ENCODE measurements around the gene NUBP2.

The NUBP2 gene

GRCh38 chr16:1812732-1813163, 30.0 kb downstream of the NUBP2 start:
- DNase-seq = peak; percentile 21

- DNase-seq = no peak
Measured at GRCh38 chr16:1815461-1815860, 32.7 kb downstream of the NUBP2 start.

- DNase-seq = no peak
Measured at GRCh38 chr16:1816396-1817275, 33.9 kb downstream of the NUBP2 start.

DNA sequence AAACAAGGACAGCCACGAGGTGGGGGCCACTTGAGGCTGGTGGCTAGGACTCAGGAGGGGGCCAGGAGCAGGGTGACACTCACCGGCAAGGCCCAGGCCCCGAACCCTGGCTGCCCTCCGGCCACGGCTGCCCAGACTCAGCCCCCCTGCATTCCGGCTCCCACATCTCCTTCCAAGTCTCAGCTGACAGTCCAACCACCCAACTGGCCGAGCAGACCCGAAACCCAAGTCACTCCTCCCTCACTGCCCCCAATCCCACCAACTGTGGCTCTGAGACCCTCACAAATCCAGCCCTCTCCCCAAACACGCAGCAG, 34.5 kb downstream of the NUBP2 start:
- DNase-seq = no peak

GRCh38 chr16:1817716-1818115, 35.0 kb downstream of the NUBP2 start:
- no peak for DNase-seq

GRCh38 chr16:1818204-1818872, 35.6 kb downstream of the NUBP2 start:
- DNase-seq = no peak

DNA sequence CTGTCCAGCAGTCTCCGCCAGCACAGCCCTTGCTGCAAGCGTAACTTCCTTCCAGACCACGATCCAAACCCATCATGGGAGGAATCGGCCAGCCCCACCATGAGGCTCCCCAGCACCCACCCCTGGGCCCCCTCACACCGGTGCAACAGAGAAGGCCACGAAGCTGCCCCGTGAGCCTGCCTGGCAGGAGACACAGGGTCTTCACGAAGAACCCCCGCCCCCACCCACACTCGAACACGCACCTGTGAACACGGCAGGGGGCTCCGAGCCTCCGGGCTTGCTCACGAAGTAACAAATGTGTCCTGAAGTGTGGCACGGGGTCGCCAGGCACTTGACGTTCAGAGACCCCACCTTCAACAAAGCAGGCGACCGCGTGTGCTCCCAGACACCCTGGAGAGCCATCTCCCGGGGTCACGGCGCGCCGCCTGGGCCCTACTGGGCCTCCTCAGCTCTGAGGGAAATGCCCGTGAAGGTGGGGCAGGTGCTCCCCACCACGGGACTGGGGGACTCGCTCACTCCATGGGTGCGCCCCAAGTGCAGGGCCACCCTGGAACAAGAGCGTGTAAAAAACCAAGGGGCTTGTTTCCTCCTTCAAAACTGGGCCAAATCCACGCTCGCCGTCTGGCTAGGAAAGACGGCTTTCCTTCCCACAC, 36.2 kb downstream of the NUBP2 start:
- DNase-seq = no peak

- DNase-seq = no peak
Measured at GRCh38 chr16:1819611-1820010, 36.9 kb downstream of the NUBP2 start.

DNA sequence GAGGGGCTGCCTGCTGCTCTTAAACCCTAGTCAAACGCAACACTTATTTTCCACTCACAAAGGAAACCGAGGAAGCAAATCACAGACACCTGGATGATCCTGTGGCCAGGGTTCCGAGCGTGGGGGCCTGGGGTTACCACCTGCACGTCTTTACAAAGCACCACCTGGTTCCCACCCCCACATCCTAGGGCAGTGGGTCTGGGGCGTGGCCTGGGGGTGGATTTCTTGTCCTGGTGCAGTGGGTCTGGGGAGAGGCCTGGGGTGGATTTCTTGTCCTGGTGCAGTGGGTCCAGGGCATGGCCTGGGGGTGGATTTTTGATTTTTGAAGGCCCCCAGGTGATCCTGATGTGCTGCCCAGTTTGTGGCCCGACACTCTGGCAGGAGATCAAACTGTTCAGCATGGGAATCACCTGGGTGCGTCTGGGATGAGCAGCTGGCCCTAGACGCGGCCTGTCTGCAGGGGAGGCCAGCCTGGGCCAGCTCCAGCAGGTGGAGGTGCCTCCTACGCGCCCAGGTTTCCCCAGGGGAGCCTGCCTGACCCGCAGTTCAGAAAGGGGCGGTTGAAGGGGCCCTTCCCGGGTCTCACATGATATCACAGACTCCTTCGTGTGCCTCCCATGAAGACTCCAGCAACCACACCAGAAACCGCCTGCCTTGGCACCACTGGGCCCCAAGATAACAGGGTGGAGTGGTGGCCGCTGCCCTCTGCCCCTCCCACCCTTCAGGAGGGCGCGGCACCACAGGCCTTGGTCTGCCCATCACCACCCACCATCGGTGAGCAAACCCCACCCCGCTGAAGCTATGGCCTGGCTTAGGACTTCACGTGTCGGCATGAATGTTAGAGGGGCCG, 37.6 kb downstream of the NUBP2 start:
- no peak for DNase-seq

DNA sequence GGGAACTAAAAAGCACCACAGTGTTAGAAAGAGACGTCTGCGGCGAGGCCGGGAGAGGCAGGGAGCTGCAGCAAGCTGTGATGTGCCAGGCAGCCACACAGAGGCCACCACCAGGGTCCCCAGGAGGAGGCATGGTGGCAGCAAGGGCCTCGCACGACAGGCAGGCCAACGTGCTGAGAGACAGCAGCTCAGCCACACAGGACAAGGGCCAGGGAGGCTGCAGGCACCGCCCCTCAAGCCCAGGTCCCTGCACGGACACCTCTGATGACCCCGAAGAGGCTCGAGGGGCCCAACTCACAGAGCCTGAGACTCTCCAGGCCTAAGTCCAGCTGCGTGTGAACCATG, 38.2 kb downstream of the NUBP2 start:
- DNase-seq = no peak

GRCh38 chr16:1821861-1822611, 39.3 kb downstream of the NUBP2 start:
- no peak for DNase-seq

DNA sequence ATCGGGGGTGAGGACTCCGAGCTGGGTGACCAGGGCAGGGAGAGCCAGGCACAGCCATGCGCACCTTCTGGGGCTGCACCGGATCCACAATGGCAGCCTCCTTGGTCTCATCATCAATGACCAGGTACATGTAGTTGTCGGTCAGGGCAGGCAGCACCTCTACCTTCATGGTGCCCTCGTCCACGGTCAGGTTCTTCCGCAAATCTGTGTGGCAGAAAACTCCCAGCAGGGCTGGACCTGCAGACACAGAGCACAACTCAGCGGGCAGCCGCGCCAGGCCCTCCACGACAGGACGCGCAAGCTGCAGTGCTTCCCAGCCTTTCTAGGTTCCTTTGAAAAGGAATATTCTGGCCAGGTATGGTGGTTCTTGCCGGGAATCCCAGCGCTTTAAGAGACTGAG, 40.0 kb downstream of the NUBP2 start:
- no peak for DNase-seq

DNA sequence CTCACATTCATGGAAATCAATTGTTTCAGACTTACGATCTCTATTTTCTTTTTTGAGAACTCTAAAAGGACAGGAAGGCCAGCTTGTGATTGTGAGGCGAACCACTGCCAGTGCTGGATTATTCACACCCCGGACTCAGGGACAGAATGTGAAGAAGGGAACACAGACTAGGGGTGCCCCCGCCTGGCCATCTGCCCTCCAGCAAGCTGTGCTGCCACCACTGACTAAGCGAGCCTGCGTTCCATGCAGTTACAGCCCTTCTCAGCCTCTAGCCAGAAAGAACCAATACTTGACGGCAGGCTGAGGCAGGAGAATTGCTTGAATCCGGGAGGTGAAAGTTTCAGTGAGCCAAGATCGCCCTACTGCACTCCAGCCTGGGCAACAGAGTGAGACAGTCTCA, 41.1 kb downstream of the NUBP2 start:
- DNase-seq = peak; percentile 22

- DNase-seq = peak; percentile 2
Measured at GRCh38 chr16:1825381-1825863, 42.7 kb downstream of the NUBP2 start.

DNA sequence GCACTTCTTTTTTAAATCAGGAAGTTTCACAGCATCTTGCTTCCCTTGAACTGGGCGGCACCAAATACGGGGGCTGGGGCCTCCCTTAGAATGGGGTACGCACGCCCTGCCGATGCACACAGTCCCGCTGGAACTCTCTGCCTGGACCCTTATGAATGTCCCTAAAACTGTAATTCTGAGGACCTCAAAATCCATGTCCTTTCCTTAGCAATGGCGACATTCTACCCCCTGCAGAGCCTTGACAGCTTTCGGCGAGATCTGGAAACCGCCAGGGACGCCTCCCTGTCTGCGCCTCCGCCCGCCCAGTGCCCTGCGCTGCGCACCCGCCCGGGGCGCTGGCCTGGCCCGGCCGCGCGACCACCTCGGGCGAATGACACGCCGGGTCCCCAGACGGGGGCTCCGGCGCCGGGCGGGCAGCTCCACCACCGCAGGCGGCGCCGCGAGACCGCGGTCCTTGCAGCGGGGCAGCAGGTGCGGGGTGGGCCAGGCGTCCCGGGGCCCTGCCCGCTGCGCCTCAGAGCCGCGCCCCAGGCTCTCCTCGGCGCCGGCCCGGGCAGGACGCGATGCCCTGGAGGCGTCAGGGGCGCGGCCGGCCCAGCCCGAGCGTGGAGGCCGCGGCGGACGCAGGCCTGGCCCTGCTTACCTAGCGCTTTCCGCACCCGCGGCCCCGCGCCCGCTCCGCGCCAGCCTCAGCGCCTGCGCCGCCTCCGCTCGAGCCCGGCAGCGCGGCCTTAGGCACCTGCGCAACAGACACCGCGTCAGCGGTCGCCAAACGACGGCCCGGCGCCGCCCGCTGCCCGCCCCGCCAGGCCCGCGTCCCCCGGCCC, 43.3 kb downstream of the NUBP2 start:
- peak; percentile 31 for DNase-seq

DNA sequence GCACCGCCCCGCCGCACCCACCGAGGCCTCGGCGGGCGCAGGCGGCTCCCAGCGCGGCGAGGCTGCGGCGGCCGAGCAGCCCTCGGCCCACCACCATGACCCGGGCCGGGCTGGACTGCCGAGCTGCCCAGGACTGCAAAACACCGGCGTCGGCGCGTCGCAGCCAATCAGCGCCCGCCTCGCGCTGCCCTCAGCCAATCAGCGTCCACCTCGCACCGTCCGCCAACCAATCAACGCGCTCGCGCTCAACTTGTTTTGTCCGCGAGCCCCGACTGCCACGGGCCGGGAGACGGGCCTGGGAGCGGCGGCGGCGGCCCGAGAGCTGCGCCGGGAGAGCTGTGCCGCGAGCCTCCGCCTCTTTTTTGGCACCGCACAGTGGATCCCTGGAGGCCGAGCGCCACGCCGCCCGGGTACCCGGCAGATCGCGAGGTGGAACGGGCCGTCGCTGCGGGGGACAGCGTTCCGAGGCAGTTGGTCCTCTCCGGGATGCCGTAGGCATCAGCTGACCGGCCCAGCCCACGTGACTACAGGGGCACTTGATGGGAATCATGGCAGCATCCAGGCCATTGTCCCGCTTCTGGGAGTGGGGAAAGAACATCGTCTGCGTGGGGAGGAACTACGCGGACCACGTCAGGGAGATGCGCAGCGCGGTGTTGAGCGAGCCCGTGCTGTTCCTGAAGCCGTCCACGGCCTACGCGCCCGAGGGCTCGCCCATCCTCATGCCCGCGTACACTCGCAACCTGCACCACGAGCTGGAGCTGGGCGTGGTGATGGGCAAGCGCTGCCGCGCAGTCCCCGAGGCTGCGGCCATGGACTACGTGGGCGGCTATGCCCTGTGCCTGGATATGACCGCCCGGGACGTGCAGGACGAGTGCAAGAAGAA, 44.2 kb downstream of the NUBP2 start, which contains the start of the genes FAHD1 and HAGH:
TSS of gene FAHD1 (plus strand) at position 516 of the 883 bp plus-strand sequence. CDS start at position 549, 33 bp downstream.
TSS of gene HAGH (minus strand) at position 135 of the 883 bp plus-strand sequence. CDS start at position 97, 38 bp downstream.
- DNase-seq = peak; percentile 98

DNA sequence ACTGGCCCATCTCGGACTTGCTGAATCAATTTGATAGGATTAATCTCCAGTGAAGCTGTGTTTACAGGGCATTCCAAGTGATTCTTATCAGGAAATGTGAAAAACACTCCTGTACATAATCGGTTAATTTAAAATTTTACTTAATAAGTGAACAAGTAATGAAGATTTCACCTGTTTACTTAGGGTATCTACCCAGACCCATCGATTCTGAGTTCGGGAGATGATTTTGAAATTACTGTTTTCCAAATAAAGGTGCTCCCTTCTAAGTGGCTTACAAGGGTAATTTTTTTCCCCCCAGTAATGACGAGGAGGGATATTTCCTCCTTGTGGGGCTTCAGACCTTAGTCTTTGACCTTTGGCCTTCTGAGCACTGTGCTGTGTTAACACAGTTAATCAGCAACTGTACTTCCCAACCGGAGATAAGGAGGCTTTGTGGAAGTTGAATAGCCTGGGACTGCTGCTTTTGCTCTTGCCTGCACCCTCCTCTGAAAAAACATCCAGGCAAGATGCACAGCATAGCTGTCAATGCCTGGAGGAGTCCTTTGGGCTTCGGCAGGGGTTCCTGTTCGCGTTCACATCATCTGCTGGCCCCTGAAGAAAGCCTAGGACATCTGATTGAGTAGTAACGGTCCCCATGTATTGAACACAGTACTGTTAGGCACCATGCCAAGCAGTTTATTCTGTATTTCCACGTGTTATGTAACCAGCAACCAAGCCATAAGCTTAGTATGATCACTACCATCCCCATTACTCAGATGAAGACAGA, 46.1 kb downstream of the NUBP2 start:
- no peak for DNase-seq

- no peak for DNase-seq
Measured at GRCh38 chr16:1830213-1830612, 47.5 kb downstream of the NUBP2 start.

Measured in eye (tissue), 1 donor.